Kidney epithelial cell (primary cell): ENCODE results near the gene PLK1. TPM values are rescaled to one million over a fixed set of nuclear protein-coding genes. Genes with fewer than 3 reads are reported as not detected.
"Not testable (repeated sequence)": the region's sequence is repeated elsewhere in the genome, so short reads cannot be mapped to it uniquely, and the experiment has no call there.

Experiments used
- DNase-seq: peaks from one replicate; pipeline ENCODE4 v3.0.0-alpha.2; 2010; ENCODE audit warnings: low read depth
- H3K27me3 ChIP-seq: 2 replicates; pipeline ENCODE4 v1.6.0; 2011; ENCODE audit warnings: low read length; ENCODE audit not compliant: control insufficient read depth, insufficient read depth
- H3K36me3 ChIP-seq: 2 replicates; pipeline ENCODE4 v1.5.1; 2011; ENCODE audit warnings: low read length; ENCODE audit not compliant: control insufficient read depth, insufficient read depth
- H3K4me3 ChIP-seq: 2 replicates; pipeline ENCODE4 v1.5.1; 2011; ENCODE audit warnings: low read depth, mild to moderate bottlenecking, control low read depth, low read length
- CTCF ChIP-seq: IDR thresholded peaks from 2 replicates; pipeline ENCODE4 v1.5.1; 2011; ENCODE audit warnings: mild to moderate bottlenecking, moderate library complexity, low read length, control low read depth, inconsistent platforms; ENCODE audit not compliant: insufficient read depth, poor library complexity, severe bottlenecking
- total RNA-seq: library from RNA; depleted of rRNA; stranded (reverse); fragments of >200 nt; gene quantifications from 2 replicates; pipeline ENCODE4 v1.2.3, GENCODE V29; 2015

The PLK1 gene
- total RNA-seq, 1 donor from 2014 or later, result 10.4 TPM

GRCh38 chr16:23716484-23716883 is 37.8 kb downstream of the PLK1 start:
- DNase-seq, result no peak
- TF ChIP-seq CTCF, result no peak
- H3K4me3 ChIP-seq, result no peak overlapping the region
- H3K36me3 ChIP-seq, result no peaks in the 10 kb centered on the region
- peaks cover 25% of the 10 kb centered on the region for H3K27me3 ChIP-seq

DNA sequence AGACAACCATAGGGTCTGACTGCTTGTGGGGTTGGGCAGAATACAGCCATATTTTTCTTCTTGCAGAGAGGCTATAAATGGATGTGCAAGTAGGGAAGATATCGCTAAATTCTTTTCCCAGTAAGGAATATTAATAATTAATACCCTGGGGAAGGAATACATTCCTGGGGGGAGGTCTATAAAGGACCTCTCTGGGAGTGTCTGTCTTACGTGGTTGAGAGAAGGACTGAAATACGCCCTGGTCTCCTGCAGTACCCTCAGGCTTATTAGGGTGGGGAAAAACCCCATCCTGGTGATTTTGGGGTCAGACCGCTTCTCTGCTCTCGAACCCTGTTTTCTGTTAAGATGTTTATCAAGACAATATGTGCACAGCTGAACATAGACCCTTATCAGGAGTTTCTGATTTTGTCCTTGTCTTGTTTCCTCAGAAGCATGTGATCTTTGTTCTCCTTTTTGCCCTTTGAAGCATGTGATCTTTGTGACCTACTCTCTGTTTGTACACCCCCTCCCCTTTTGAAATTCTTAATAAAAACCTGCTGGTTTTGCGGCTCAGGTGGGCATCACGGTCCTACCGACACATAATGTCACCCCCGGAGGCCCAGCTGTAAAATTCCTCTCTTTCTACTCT is 44.0 kb downstream of the PLK1 start:
- not testable (repeated sequence) for H3K36me3 ChIP-seq, DNase-seq, H3K27me3 ChIP-seq, H3K4me3 ChIP-seq

DNA sequence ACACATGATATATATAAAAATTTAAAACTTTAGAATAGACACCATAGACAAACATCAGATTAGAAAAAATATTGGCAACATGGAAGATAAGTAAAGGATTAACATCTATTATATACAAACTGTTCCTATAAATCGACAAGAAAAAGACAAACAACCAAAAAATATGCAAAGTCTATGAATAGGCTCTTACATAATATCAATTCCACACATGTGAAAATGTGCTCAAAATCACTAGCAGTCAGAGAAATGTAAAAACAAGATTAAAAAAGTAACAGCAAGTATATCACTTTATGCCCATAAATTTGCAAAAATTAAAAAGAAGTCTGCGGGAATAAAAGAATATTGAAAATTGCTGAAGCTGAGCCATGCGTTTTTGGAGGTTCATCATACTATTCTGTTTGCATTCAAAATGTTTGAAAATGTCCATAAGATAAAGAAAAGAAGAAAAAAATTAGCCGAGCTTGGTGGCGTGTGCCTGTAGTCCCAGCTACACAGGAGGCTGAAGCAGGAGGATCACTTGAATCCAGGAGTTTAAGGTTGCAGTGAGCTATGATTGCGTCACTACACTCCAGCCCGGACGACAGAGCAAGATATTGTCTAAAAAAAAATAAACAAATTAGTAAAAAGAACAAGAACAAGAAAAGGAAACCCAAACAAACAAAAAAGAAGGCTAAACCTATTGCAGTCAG is 45.6 kb downstream of the PLK1 start:
- Histone ChIP-seq H3K4me3 (no peak overlapping the region), H3K36me3 (no peaks in the 10 kb centered on the region), H3K27me3 (no peaks in the 10 kb centered on the region)
- no peak for TF ChIP-seq CTCF
- no peak for DNase-seq

- H3K4me3 ChIP-seq, result no peak overlapping the region
- no peak for TF ChIP-seq CTCF
- H3K27me3 ChIP-seq, result no peaks in the 10 kb centered on the region
- no peaks in the 10 kb centered on the region for H3K36me3 ChIP-seq
- DNase-seq, result no peak
These were observed 46.1 kb downstream of the PLK1 start for GRCh38 chr16:23724785-23725131.

- DNase-seq, result no peak
- Histone ChIP-seq H3K27me3 (no peaks in the 10 kb centered on the region), H3K4me3 (no peak overlapping the region), H3K36me3 (no peaks in the 10 kb centered on the region)
- no peak for TF ChIP-seq CTCF
These were observed 48.0 kb downstream of the PLK1 start for GRCh38 chr16:23726710-23727109.

DNA sequence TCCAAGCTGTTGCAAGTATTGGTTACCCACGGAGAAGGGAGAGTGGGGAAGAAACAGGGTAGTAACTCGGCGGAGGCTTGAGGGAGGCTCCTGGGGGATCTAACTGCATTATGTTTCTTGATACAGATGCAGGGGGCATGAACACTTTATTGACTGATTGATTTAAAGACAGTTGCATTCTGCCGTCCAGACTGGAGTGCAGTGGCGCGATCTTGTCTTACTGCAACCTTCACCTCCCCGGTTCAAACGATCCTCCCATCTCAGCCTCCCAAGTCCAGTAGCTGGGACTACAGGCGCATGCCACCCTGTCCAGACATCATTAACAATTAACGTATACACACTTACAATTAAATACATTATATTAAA is 49.4 kb downstream of the PLK1 start:
- DNase-seq, result no peak
- H3K4me3 ChIP-seq, result no peak overlapping the region
- H3K36me3 ChIP-seq, result no peaks in the 10 kb centered on the region
- no peak for TF ChIP-seq CTCF
- no peaks in the 10 kb centered on the region for H3K27me3 ChIP-seq
